HCT116 (cell line): Measurements from ENCODE around the gene MINDY1. TPM values are rescaled to one million over a fixed set of nuclear protein-coding genes. Genes with fewer than 3 reads are reported as not detected.

Source experiments
- ATAC-seq: fragments of 200-7000 bp; cut with Tn5 transposase; 2 replicates; pipeline ENCODE4 v1.9.1; 2020; ENCODE audit warnings: mild to moderate bottlenecking, moderate library complexity
- BruUV-seq: library from RNA; stranded (reverse); fragments of 400-500 nt; replicated peaks from 2 replicates; lab custom pipeline; 2021; lab: Mats Ljungman, UMichigan
- CTCF ChIA-PET: fragments of 300-600 bp; sonication (Branson Sonifier 250); formaldehyde crosslinking; loops from one replicate; lab custom pipeline; 2021; ENCODE audit warnings: antibody characterized with exemption; lab: Charles Lee
- POLR2A ChIA-PET: fragments of 300-600, 350-600 bp; sonication (Branson Sonifier 250); formaldehyde crosslinking; loops from one replicate; lab custom pipeline; 2021; ENCODE audit warnings: antibody characterized with exemption; lab: Charles Lee
- RAD21 ChIA-PET, 2 experiments: fragments of 300-600 bp; sonication (Branson Sonifier 250); formaldehyde crosslinking; loops; one replicate each; lab custom pipeline; 2023; ENCODE audit warnings: low total read pairs in 2 of 2; ENCODE audit not compliant: uncharacterized antibody in 2 of 2, unreplicated experiment in 2 of 2, low non-redundant PET in 1 of 2; lab: Charles Lee
- DNase-seq: peaks from one replicate; pipeline ENCODE4 v3.0.0-alpha.2; 2010; ENCODE audit warnings: low read depth, low spot score
- H2AFZ ChIP-seq: fragments of 200-600 bp; shearing (Covaris generic), sonication (generic); 2 replicates; pipeline ENCODE4 v1.6.1; 2017; ENCODE audit warnings: low read depth, mixed run types, mixed read lengths, antibody characterized with exemption, low read length; ENCODE audit not compliant: poor library complexity, severe bottlenecking
- H3K27ac ChIP-seq: 2 replicates; pipeline ENCODE4 v1.5.1; 2012; ENCODE audit warnings: low read depth, low read length
- H3K27me3 ChIP-seq: fragments of 200-600 bp; sonication (generic); 2 replicates; pipeline ENCODE4 v1.6.1; 2016; ENCODE audit warnings: mixed run types, low read length, mixed read lengths; ENCODE audit not compliant: insufficient read depth
- H3K36me3 ChIP-seq, 2 experiments: fragments of 200-500 bp in 1 of 2; fragments of 200-600 bp in 1 of 2; sonication (Bioruptor generic) in 1 of 2; sonication (generic) in 1 of 2; 2 replicates each; pipeline versions ENCODE4 v1.5.1 to v1.6.1; 2014 to 2016; ENCODE audit warnings: low read length in 2 of 2, inconsistent platforms in 1 of 2, mixed read lengths in 1 of 2, mixed run types in 1 of 2; ENCODE audit not compliant: insufficient read depth in 2 of 2, control insufficient read depth in 1 of 2
- H3K4me1 ChIP-seq, 2 experiments: fragments of 200-600 bp in 1 of 2; sonication (generic) in 1 of 2; 2 replicates each; pipeline versions ENCODE4 v1.5.1 to v1.6.1; 2012 to 2017; ENCODE audit warnings: low read length in 2 of 2, inconsistent platforms in 1 of 2, mild to moderate bottlenecking in 1 of 2, mixed read lengths in 1 of 2, mixed run types in 1 of 2, moderate library complexity in 1 of 2; ENCODE audit not compliant: insufficient read depth in 2 of 2, control insufficient read depth in 1 of 2
- H3K4me2 ChIP-seq: fragments of 200-600 bp; sonication (generic); 2 replicates; pipeline ENCODE4 v1.6.1; 2017; ENCODE audit warnings: mixed run types, low read length, mixed read lengths
- H3K4me3 ChIP-seq, 2 experiments: fragments of 200-600 bp in 1 of 2; sonication (generic) in 1 of 2; replicated peaks in 1 of 2; 2 replicates each; pipeline ENCODE4 v1.5.1; 2011 to 2016; ENCODE audit warnings: low read length in 2 of 2, control low read depth in 1 of 2, low read depth in 1 of 2, mild to moderate bottlenecking in 1 of 2, mixed read lengths in 1 of 2, mixed run types in 1 of 2
- H3K79me2 ChIP-seq: fragments of 200-600 bp; sonication (generic); 2 replicates; pipeline ENCODE4 v1.6.1; 2017; ENCODE audit warnings: mild to moderate bottlenecking, mixed run types, low read length, moderate library complexity, mixed read lengths; ENCODE audit not compliant: insufficient read depth
- H3K9ac ChIP-seq: fragments of 200-600 bp; sonication (generic); 2 replicates; pipeline ENCODE4 v1.6.1; 2016; ENCODE audit warnings: low read length, mixed read lengths
- H3K9me2 ChIP-seq: fragments of 200-600 bp; sonication (generic), shearing (Covaris generic); 2 replicates; pipeline ENCODE4 v1.6.1; 2017; ENCODE audit warnings: mixed run types, mild to moderate bottlenecking, moderate library complexity; ENCODE audit not compliant: insufficient read depth
- H3K9me3 ChIP-seq, 2 experiments: fragments of 200-500 bp in 1 of 2; fragments of 200-600 bp in 1 of 2; sonication (Bioruptor generic) in 1 of 2; sonication (generic) in 1 of 2; 2 replicates each; pipeline ENCODE4 v1.6.1; 2014 to 2017; ENCODE audit warnings: low read length in 2 of 2, mixed read lengths in 2 of 2, inconsistent platforms in 1 of 2, low read depth in 1 of 2, mild to moderate bottlenecking in 1 of 2, mixed run types in 1 of 2, moderate library complexity in 1 of 2; ENCODE audit not compliant: control insufficient read depth in 1 of 2, insufficient read depth in 1 of 2
- H4K20me1 ChIP-seq: fragments of 200-600 bp; sonication (generic), shearing (Covaris generic); 2 replicates; pipeline ENCODE4 v1.6.1; 2017; ENCODE audit warnings: mixed run types, mild to moderate bottlenecking, moderate library complexity; ENCODE audit not compliant: insufficient read depth
- CEBPB ChIP-seq: IDR thresholded peaks from 2 replicates; pipeline ENCODE4 v1.6.1; 2012; ENCODE audit warnings: low read depth
- EGR1 ChIP-seq: IDR thresholded peaks from 2 replicates; pipeline ENCODE4 v1.6.1; 2012; ENCODE audit warnings: low read depth
- POLR2A ChIP-seq: IDR thresholded peaks from 2 replicates; pipeline ENCODE4 v1.7.0; 2011; ENCODE audit warnings: borderline replicate concordance; ENCODE audit not compliant: insufficient read depth, insufficient read length; ENCODE audit errors: extremely low read depth
- POLR2AphosphoS5 ChIP-seq: IDR thresholded peaks from 2 replicates; pipeline ENCODE4 v1.6.1; 2011; ENCODE audit warnings: mild to moderate bottlenecking, low read depth, low read length, moderate library complexity
- RAD21 ChIP-seq: IDR thresholded peaks from 2 replicates; pipeline ENCODE4 v1.6.1; 2012; ENCODE audit warnings: low read depth, mild to moderate bottlenecking
- SP1 ChIP-seq: IDR thresholded peaks from 2 replicates; pipeline ENCODE4 v1.6.1; 2012; ENCODE audit warnings: low read depth
- SRF ChIP-seq: IDR thresholded peaks from 2 replicates; pipeline ENCODE4 v1.6.1; 2012; ENCODE audit warnings: low read depth
- TCF7L2 ChIP-seq: IDR thresholded peaks from 2 replicates; pipeline ENCODE4 v1.7.0; 2011; ENCODE audit warnings: borderline replicate concordance, inconsistent platforms; ENCODE audit not compliant: insufficient read depth, insufficient read length; ENCODE audit errors: extremely low read depth
- YY1 ChIP-seq: IDR thresholded peaks from 2 replicates; pipeline ENCODE4 v1.6.1; 2011; ENCODE audit warnings: low read length, low read depth, moderate library complexity, mild to moderate bottlenecking; ENCODE audit not compliant: insufficient replicate concordance; ENCODE audit errors: extremely low read depth
- ZFX ChIP-seq: fragments of 450-650 bp; IDR thresholded peaks from 2 replicates; pipeline ENCODE4 v1.6.1; 2017
- intact Hi-C: fragments of 100-400 bp; cut with micrococcal nuclease; formaldehyde crosslinking; loops from 2 replicates; pipeline ENCODE4 v1.10.0; 2022
- total RNA-seq: library from RNA; stranded (reverse); gene quantifications from one replicate; pipeline ENCODE4 v1.2.1, GENCODE V29; 2021; ENCODE audit not compliant: unreplicated experiment
- TF ChIP-seq, protein P1 (sequence below): IDR thresholded peaks from 2 replicates; pipeline ENCODE4 v1.6.1; 2012
- TF ChIP-seq, protein P2 (sequence below): IDR thresholded peaks from 2 replicates; pipeline ENCODE4 v1.6.1; 2012; ENCODE audit warnings: low read depth
- TF ChIP-seq, protein P3 (sequence below): IDR thresholded peaks from 2 replicates; pipeline ENCODE4 v1.6.1; 2011; ENCODE audit warnings: mild to moderate bottlenecking, low read length, moderate library complexity; ENCODE audit not compliant: insufficient replicate concordance; ENCODE audit errors: extremely low read depth

Gene MINDY1
- total RNA-seq, 1 experiment from 2014 or later, result 1.2 TPM

DNA sequence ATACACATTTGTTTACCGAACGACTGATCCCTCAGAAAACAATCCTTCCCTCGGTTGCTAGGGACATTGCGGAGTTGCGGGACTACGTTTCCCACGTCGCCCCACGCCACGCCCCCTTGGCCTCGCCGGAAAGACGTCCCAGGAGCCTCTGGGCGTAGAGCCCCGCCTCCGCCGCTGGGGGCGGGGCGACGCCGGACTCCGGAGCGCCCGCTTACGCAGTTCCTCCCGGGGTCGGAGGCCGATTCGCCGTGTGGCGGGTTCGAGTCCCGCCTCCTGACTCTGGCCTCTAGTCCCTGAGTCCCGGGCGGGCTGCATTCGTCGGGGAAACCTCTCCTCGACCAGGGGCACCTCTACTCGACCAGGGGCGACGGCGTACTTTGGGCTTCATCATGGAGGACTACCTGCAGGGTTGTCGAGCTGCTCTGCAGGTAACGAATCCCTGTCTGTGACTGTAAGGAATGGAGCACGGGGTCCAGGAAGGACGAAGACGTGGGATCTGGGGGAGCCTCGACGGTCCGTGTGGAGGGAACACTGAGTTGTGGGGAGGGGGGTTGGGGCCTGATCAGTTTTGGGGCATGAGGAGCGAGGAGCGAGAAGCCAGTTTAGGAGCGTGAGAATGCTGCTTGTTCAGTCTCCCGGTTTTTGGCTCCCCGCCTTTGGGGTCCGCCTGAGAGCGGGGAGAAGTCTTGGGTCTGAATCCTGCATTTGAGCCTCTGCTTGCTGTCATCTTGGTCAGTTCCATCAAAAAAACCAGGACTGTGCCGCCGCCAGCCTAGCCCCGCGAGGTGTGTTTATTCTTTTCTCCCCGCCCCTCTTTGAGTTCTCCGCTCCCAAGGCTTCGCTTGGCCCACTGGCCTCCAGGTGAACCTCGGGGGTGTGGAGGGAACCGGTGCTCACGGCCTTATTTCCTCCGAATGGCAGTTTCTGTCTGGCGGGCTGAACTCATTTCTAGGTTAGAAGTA, 1.8 kb upstream of the MINDY1 start, which contains the start of gene PRUNE1:
PRUNE1 (plus strand) TSS at position 206 of the 962 bp plus-strand sequence; CDS start at position 390, 184 bp downstream.
- Histone ChIP-seq H3K36me3 (no peaks in the 10 kb centered on the region), H3K27ac (peak within 1 kb of the TSS; percentile 75), H3K9me3 (no peaks in the 10 kb centered on the region), H3K4me2 (peak within 1 kb of the TSS; percentile 94), H4K20me1 (no peaks in the 10 kb centered on the region), H2AFZ (peak within 1 kb of the TSS; percentile 83), H3K4me3 (peak within 1 kb of the TSS; percentile 60 to 94), H3K79me2 (peaks cover 16% of the 10 kb centered on the region), H3K4me1 (peaks cover 13 to 40% of the 10 kb centered on the region in 2 experiments; a peak in 3 of 4 replicates), H3K9ac (peak within 1 kb of the TSS; percentile 95), H3K9me2 (no peaks in the 10 kb centered on the region), H3K27me3 (no peaks in the 10 kb centered on the region)
- ATAC-seq (peak; percentile 92), DNase-seq (peak; percentile 94)
- no TSS peak for BruUV-seq
- ChIA-PET POLR2A (no interaction called here), CTCF (no interaction called here), RAD21 (no interaction called here)
- TF ChIP-seq SP1, result peak; percentile 88
- TF ChIP-seq, protein P1, sequence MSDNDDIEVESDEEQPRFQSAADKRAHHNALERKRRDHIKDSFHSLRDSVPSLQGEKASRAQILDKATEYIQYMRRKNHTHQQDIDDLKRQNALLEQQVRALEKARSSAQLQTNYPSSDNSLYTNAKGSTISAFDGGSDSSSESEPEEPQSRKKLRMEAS, result no peak; the same call in none of the 2 replicates
- peak; percentile 39; the same call in 1 of the 2 replicates for TF ChIP-seq ZFX
- TF ChIP-seq POLR2A, result peak; percentile 58
- peak; percentile 68 for TF ChIP-seq EGR1
- peak; percentile 66 for TF ChIP-seq POLR2AphosphoS5
- no peak for TF ChIP-seq CEBPB
- intact Hi-C loops, result loop anchor here (5.0 kb wide), 1 partner anchor 446 kb away; no protein-coding TSS in a partner anchor

DNA sequence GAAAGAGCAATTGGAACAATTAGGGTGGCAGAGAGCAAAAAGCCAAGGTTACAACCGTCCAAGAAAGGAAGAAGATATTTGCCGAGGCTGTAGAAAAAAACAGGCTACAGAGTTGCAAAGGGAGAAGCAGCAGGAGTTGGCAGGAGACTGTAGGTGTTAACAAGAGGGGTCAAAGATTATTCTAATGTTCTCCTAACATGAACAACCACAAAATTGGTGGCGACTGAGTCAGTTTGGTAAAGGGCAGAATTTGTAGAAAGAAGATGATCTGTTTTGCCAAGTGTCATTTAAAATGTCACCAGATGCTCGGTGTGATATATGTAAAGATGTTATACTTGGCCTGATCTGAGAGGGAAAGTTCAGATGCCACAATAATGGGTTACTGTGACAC, 1.1 kb upstream of the MINDY1 start:
- peak overlapping the region; percentile 60 to 94 for H3K4me3 ChIP-seq
- H3K4me1 ChIP-seq, result peaks cover 13 to 40% of the 10 kb centered on the region in 2 experiments; a peak in 3 of 4 replicates
- H3K27me3 ChIP-seq, result no peaks in the 10 kb centered on the region
- peak overlapping the region; percentile 48 for H3K9ac ChIP-seq
- no peaks in the 10 kb centered on the region for H3K9me3 ChIP-seq
- intact Hi-C loops, result loop anchor here (5.0 kb wide), 1 partner anchor 446 kb away; no protein-coding TSS in a partner anchor
- no TSS peak for BruUV-seq
- H3K4me2 ChIP-seq, result peak overlapping the region; percentile 94
- peaks cover 16% of the 10 kb centered on the region for H3K79me2 ChIP-seq
- POLR2A ChIA-PET, result no interaction called here
- H4K20me1 ChIP-seq, result no peaks in the 10 kb centered on the region
- H3K9me2 ChIP-seq, result no peaks in the 10 kb centered on the region
- RAD21 ChIA-PET, result no interaction called here
- CTCF ChIA-PET, result no interaction called here
- DNase-seq (no peak), ATAC-seq (no peak)
- H2AFZ ChIP-seq, result peak overlapping the region; percentile 8
- H3K36me3 ChIP-seq, result no peaks in the 10 kb centered on the region
- no peak overlapping the region for H3K27ac ChIP-seq
- TF ChIP-seq EGR1 (no peak), RAD21 (no peak), YY1 (no peak), SRF (no peak), TCF7L2 (no peak)
- TF ChIP-seq, protein P2, sequence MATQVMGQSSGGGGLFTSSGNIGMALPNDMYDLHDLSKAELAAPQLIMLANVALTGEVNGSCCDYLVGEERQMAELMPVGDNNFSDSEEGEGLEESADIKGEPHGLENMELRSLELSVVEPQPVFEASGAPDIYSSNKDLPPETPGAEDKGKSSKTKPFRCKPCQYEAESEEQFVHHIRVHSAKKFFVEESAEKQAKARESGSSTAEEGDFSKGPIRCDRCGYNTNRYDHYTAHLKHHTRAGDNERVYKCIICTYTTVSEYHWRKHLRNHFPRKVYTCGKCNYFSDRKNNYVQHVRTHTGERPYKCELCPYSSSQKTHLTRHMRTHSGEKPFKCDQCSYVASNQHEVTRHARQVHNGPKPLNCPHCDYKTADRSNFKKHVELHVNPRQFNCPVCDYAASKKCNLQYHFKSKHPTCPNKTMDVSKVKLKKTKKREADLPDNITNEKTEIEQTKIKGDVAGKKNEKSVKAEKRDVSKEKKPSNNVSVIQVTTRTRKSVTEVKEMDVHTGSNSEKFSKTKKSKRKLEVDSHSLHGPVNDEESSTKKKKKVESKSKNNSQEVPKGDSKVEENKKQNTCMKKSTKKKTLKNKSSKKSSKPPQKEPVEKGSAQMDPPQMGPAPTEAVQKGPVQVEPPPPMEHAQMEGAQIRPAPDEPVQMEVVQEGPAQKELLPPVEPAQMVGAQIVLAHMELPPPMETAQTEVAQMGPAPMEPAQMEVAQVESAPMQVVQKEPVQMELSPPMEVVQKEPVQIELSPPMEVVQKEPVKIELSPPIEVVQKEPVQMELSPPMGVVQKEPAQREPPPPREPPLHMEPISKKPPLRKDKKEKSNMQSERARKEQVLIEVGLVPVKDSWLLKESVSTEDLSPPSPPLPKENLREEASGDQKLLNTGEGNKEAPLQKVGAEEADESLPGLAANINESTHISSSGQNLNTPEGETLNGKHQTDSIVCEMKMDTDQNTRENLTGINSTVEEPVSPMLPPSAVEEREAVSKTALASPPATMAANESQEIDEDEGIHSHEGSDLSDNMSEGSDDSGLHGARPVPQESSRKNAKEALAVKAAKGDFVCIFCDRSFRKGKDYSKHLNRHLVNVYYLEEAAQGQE, result no peak
- TF ChIP-seq, protein P3, sequence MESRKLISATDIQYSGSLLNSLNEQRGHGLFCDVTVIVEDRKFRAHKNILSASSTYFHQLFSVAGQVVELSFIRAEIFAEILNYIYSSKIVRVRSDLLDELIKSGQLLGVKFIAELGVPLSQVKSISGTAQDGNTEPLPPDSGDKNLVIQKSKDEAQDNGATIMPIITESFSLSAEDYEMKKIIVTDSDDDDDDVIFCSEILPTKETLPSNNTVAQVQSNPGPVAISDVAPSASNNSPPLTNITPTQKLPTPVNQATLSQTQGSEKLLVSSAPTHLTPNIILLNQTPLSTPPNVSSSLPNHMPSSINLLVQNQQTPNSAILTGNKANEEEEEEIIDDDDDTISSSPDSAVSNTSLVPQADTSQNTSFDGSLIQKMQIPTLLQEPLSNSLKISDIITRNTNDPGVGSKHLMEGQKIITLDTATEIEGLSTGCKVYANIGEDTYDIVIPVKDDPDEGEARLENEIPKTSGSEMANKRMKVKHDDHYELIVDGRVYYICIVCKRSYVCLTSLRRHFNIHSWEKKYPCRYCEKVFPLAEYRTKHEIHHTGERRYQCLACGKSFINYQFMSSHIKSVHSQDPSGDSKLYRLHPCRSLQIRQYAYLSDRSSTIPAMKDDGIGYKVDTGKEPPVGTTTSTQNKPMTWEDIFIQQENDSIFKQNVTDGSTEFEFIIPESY, result no peak
